Fibroblast of villous mesenchyme (primary cell): ENCODE measurements around the gene MDP1. TPM values are rescaled to one million over a fixed set of nuclear protein-coding genes. Genes with fewer than 3 reads are reported as not detected.

Experiments used
- DNase-seq: peaks from one replicate; pipeline ENCODE4 v3.0.0-alpha.2; 2010; ENCODE audit warnings: low read depth
- H3K4me3 ChIP-seq: 2 replicates; pipeline ENCODE4 v1.5.1; 2011; ENCODE audit warnings: low read depth, mild to moderate bottlenecking, low read length
- CTCF ChIP-seq: IDR thresholded peaks from 2 replicates; pipeline ENCODE4 v1.5.1; 2012; ENCODE audit warnings: low read depth, mild to moderate bottlenecking, low read length; ENCODE audit not compliant: insufficient read depth
- small RNA-seq: library from RNA; depleted of rRNA; stranded (forward); fragments of <200 nt; gene quantifications from one replicate; pipeline ENCODE3, GENCODE V24; 2012
- total RNA-seq: library from RNA; depleted of rRNA; stranded (reverse); fragments of >200 nt; gene quantifications from 2 replicates; pipeline ENCODE4 v1.2.3, GENCODE V29; 2012

MDP1 gene
- total RNA-seq, 1 donor, result 8.6 TPM

GRCh38 chr14:24165785-24166184, 50.1 kb downstream of the MDP1 start:
- DNase-seq, result no peak
- H3K4me3 ChIP-seq, result no peak overlapping the region
- no peak for TF ChIP-seq CTCF

- no peak overlapping the region for H3K4me3 ChIP-seq
- no peak for TF ChIP-seq CTCF
- DNase-seq, result no peak
Observed at GRCh38 chr14:24164518-24164991, 51.3 kb downstream of the MDP1 start.

Small RNA genes within 50 kb of the gene (small RNA-seq; reads per million reads assigned to genes)
- gene AL136295.4 (not detected), gene CHMP4A (not detected), gene IPO4 (0.28 reads per million), gene IRF9 (not detected), gene MDP1 (not detected)

Other genes starting within 250 kb of the MDP1 start
- 11.7 and 13.2 TPM in 2 replicates for gene DHRS4L2, start 227.1 kb downstream of the MDP1 start, total RNA-seq
- gene CARMIL3, start 164.1 kb downstream of the MDP1 start, total RNA-seq, result not detected in 2 replicates
- gene CPNE6, start 144.5 kb downstream of the MDP1 start, total RNA-seq, result not detected in 2 replicates
- gene PCK2, start 121.8 kb downstream of the MDP1 start, total RNA-seq, result 13.0 and 33.2 TPM in 2 replicates
- 45.1 and 47.9 TPM in 2 replicates for gene DCAF11, start 101.3 kb downstream of the MDP1 start, total RNA-seq
- 0.86 and 1.3 TPM in 2 replicates for gene NRL, start 101.1 kb downstream of the MDP1 start, total RNA-seq
- gene FITM1, start 85.4 kb downstream of the MDP1 start, total RNA-seq, result not detected in 2 replicates
- 95.7 and 147 TPM in 2 replicates for gene PSME1, start 79.9 kb downstream of the MDP1 start, total RNA-seq
- gene EMC9, start 74.5 kb downstream of the MDP1 start, total RNA-seq, result 9.9 and 17.4 TPM in 2 replicates
- gene PSME2, start 69.5 kb downstream of the MDP1 start, total RNA-seq, result 141 and 151 TPM in 2 replicates
- 37.4 and 38.0 TPM in 2 replicates for gene RNF31, start 68.6 kb downstream of the MDP1 start, total RNA-seq
- gene IRF9, start 54.8 kb downstream of the MDP1 start, total RNA-seq, result 67.6 and 96.7 TPM in 2 replicates
- gene REC8, start 44.0 kb downstream of the MDP1 start, total RNA-seq, result 4.2 and 4.7 TPM in 2 replicates
- gene IPO4, start 27.2 kb downstream of the MDP1 start, total RNA-seq, result 39.6 and 41.9 TPM in 2 replicates
- gene TM9SF1, start 20.6 kb downstream of the MDP1 start, total RNA-seq, result 64.4 and 96.3 TPM in 2 replicates
- gene TSSK4, start 10.4 kb downstream of the MDP1 start, total RNA-seq, result under 0.01 and 0.32 TPM in 2 replicates
- 13.8 and 15.8 TPM in 2 replicates for gene CHMP4A, start 2.6 kb downstream of the MDP1 start, total RNA-seq
- 114 and 128 TPM in 2 replicates for gene NEDD8, start 16.3 kb upstream of the MDP1 start, total RNA-seq
- gene GMPR2, start 16.9 kb upstream of the MDP1 start, total RNA-seq, result 76.7 and 87.7 TPM in 2 replicates
- gene TINF2, start 26.6 kb upstream of the MDP1 start, total RNA-seq, result 43.2 and 60.9 TPM in 2 replicates
- 0.64 and 2.2 TPM in 2 replicates for gene TGM1, start 47.1 kb upstream of the MDP1 start, total RNA-seq
- gene RABGGTA, start 55.5 kb upstream of the MDP1 start, total RNA-seq, result 25.8 and 28.1 TPM in 2 replicates
- gene DHRS1, start 83.7 kb upstream of the MDP1 start, total RNA-seq, result 8.7 and 13.8 TPM in 2 replicates
- 24.5 and 29.4 TPM in 2 replicates for gene NOP9, start 83.8 kb upstream of the MDP1 start, total RNA-seq
- 1.3 and 3.0 TPM in 2 replicates for gene CIDEB, start 91.9 kb upstream of the MDP1 start, total RNA-seq
- gene LTB4R2, start 94.1 kb upstream of the MDP1 start, total RNA-seq, result 3.9 and 6.8 TPM in 2 replicates
- gene LTB4R, start 95.4 kb upstream of the MDP1 start, total RNA-seq, result 1.3 and 1.6 TPM in 2 replicates
- 4.2 and 18.1 TPM in 2 replicates for gene ADCY4, start 119.0 kb upstream of the MDP1 start, total RNA-seq
- gene RIPK3, start 123.9 kb upstream of the MDP1 start, total RNA-seq, result 0.32 and 3.9 TPM in 2 replicates
- 56.4 and 68.2 TPM in 2 replicates for gene NFATC4, start 152.1 kb upstream of the MDP1 start, total RNA-seq
- gene NYNRIN, start 182.9 kb upstream of the MDP1 start, total RNA-seq, result 11.6 and 15.5 TPM in 2 replicates
- gene CBLN3, start 213.6 kb upstream of the MDP1 start, total RNA-seq, result 1.7 and 2.3 TPM in 2 replicates
- 43.2 and 47.4 TPM in 2 replicates for gene KHNYN, start 213.9 kb upstream of the MDP1 start, total RNA-seq
- gene SDR39U1, start 226.7 kb upstream of the MDP1 start, total RNA-seq, result 9.5 and 13.5 TPM in 2 replicates